ENCODE results near the gene CLEC18B.
"Not testable (repeated sequence)": the region's sequence is repeated elsewhere in the genome, so short reads cannot be mapped to it uniquely, and the experiment has no call there.

The CLEC18B gene

DNA sequence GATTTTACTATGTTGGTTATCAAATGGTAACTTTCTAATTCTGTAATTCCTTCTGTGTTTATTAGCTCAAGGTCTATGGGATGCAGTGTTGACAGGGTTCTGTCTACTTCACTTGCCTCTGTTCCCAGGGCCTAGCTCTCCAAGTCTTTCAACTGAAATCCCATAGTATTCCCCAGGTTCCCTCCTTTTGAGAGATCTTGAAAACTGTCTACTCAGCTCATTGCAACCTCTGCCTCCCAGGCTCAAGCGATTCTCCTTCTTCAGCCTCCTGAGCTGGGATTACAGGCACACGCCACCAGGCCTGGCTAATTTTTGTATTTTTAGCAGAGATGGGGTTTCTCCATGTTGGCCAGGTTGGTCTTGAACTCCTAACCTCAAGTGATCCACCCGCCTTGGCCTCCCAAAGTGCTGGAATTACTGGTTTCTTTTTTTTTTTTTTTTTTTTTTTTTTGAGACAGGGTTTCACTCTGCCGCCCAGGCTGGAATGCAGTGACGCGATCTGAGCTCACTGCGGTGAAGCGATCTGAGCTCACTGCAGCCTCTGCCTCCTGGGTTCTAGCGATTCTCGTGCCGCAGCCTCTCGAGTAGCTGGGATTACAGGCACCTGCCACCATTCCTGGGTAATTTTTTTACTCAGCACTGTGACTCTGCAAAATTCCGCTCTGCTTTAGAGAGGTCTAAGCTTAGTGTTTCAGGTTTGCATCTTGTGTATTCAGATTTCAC lies 22.5 kb upstream of the CLEC18B start:
- DNase-seq = not testable (repeated sequence)

DNA sequence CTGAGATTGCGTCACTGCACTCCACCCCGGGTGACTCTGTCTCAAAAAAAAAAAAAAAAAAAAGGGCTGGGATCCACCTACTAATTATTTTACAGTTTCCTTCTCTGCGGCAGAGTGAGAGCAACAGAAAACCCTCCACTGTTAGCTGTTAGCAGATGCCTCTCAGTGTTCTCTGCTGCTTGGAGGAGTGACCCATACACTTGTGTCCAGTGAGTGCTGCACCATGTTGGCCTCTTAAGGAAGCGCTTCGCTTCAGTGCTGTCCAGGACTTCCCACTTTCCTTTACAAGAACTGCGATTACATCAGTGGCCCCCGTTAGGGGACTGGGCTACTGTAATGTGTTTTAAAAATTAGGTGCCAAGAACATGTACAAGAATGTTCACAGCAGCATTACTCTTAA lies 18.4 kb upstream of the CLEC18B start:
- DNase-seq = no peak

DNA sequence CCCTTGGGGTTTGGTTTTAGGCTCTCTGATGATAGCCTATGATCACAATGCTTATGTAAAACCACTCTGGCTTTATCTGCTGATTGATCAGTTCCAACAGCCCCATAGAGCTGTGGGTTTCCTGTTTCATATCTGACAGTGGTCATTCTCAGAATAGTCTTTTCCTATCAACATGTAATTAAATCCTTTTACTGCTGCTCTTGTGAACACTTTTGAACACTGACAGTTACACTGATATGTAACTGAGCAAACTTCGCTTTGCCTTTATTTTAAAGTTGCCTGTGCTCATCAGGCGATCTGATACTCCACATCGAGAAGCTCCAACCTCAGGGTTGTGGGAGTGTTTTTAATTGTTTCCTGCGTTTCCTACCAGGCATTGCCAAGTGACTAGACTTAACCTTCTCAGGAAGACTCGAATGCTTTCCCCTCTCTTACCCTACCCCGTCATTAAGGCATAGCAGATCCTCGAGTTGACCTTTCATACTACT lies 17.3 kb upstream of the CLEC18B start:
- DNase-seq = no peak

DNA sequence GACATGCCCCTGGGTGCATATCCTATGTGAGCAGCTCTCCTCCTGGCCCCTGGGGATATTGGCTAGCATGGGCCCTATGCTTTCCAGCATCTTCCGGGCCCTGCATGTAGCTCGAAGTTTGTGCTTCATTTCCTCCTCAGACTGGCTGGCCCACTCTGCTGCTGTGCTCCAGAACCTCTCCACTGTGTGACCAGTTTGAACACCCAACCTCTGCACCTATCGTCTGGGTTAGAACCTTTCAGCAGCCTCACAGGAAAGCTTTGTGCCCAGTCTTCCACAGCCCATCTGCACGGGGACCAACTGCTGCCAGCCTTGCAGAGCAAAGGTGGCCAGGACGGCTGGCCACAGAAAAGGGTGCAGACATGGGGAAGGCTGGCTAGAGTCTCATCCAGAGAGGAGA lies 10.2 kb upstream of the CLEC18B start:
- no peak for DNase-seq

DNA sequence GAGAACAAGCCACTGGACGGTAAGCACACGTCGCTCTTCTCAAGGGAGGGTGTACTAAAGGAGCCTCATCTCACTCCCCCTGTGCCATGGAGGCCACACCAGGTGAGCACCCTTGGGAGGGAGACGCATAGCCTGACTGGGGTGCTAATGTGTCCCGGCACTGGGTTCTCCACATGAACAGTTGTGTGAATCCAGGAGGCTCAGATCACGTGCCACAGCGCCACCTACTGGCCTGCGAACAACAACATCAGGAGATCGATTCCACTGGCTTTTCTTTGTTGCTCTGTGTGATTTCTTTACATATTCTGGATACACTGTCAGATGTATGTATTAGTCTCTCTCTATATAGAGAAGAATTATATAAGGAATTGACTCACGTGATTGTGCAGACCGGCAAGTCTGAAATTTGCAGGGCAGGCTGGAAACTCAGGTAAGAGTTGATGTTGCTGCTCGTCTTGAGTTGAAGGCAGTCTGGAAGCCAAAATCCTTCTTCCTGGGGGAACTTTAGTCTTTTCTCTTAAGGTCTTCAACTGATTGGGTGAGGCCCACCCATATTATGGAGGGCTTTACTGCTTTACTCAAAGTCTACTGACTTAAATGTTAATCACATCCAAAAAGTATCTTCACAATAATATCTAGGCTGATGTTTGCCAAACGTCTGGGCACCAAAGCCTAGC lies 8.9 kb upstream of the CLEC18B start:
- DNase-seq = peak; percentile 10

DNA sequence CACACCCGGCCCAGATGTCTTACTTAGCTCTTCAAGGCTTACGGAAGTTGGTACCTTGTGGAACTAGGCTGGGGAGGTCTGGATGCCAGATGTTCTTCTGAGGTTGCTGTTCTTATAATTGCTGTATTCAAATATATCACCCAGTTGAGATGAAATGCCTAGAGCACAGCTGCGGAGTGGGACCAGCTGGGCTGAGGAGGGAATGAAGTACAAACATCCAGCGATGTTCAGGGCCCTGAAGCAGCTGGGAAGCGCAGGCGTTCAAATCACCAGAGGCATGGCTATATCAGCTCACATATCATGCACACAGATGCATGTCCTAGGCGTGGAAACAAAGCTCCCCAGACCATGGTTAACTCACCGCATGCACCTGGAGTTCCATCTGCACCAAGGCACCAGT lies 7.2 kb upstream of the CLEC18B start:
- not testable (repeated sequence) for DNase-seq

DNA sequence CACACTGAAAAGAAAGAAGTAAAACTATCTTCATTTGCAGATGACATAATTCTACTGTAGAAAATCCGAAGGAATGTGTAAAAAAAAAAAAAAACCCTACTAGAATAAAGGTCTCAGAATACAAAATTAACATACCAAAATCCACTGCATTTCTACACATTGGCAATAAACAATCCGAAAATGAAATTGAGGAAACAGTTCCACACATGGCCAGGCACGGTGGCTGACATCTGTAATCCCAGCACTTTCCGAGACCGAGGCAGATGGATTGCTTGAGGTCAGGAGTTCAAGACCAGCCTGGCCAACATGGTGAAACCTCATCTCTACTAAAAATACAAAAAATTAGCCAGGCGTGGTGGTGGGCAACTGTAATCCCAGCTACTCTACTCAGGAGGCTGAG lies 4.5 kb upstream of the CLEC18B start:
- not testable (repeated sequence) for DNase-seq

DNA sequence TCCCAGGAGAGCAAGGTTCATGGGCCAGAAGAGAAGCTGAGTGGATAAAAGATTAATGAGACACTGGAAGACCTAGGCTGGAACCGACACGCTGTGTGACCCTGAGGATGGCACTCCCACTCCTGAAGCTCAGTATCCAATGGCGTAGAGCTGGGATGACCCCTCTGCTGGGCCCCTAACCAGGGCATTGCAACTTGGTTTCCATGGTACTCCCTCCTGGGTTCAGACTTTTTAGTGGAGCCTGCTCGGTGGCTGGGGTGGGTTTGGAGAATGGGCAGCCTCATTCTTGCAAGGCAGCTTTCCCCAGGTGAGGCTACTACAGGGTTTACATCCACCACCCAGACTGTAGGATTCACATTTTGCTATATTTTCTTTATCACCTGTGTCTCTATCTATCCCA lies 2.4 kb upstream of the CLEC18B start:
- DNase-seq = not testable (repeated sequence)

DNA sequence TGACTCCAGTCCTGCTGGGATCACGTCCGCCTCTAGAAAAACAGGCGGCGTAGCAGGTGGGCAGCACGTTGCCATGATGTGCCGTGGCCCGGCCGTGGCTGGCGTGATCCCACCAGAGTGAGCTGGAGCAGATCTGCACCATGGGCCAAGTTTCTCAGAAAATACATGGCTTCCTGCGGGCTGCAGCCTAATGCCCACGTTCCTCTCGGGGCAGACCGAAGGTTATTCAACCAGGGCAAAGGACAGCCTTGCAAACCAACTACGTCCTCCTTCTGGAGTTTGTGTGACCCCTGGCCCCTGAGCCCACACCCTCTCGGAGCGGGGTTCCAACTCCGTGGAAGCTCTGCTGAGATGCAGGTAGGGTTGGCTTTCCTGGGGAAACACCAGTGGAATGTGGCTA lies 808 bp upstream of the CLEC18B start:
- not testable (repeated sequence) for DNase-seq

DNA sequence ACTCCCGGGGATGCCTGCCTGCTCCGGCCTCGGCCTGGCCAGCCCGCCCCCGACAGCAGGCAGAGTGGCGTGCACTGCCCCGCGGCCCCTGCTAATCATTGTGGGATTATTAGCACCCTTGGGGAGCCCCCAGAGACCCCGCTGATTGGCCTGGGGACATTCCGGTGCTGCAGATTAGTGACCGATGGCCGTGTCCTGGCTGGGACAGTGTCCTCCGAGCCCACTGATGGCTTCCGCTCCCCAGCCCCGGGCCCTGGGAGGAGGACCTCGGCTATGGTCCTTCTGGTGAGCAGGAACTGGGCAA lies 156 bp upstream of the CLEC18B start:
- not testable (repeated sequence) for DNase-seq

DNA sequence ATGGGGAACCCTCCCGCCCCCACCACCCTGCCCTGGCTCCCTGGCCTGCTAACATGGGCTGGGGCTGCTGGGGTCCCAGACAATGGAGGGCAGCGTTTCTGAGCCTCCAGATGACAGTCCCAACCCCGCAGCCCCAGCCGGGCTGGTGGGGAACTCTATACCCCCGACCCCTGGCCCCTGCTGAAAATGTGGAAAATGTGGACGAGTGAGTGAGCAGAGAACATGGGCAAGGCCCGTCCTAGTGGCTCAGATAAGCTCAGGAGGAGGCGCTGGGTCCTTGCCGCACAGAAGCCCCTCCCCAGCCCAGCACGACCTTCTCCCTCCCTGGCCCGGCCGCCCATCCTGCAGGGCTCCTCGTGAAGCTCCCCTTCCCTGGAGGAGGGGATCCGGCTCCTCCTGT lies 1.5 kb downstream of the CLEC18B start:
- not testable (repeated sequence) for DNase-seq

DNA sequence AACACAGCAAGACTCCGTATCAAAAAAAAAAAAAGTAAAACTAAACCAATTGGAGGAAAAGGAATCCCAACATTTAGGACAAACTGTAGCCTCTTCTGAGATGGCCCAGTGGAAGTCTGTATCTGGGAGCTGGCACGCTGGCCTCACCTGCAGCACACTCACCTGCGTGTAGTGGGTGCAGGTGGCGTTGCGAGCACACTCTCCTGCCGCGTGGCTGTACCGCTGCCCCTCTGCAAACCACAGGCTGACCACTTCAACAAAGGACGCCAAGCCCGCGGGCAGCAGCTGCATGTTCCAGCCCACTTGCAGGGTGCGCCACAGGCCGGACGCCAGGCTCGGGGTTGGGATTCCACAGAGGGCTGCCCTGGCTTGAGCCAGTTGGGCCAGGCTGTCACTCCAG lies 3.4 kb downstream of the CLEC18B start:
- not testable (repeated sequence) for DNase-seq

DNA sequence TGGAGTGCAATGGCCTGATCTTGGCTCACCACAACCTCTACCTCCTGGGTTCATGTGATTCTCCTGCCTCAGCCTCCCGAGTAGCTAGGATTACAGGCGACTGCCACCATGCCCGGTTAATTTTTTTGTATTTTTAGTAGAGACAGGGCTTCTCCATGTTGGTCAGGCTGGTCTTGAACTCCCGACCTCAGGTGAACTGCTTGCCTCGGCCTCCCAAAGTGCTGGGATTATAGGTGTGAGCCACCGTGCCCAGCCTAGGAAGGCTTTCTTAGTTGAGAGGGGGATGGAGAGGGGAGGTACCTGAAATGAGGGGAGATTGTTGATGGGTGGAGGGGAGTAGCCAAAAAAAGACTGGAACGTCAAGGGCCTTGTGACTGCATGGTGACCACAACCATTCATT lies 7.4 kb downstream of the CLEC18B start:
- not testable (repeated sequence) for DNase-seq

DNA sequence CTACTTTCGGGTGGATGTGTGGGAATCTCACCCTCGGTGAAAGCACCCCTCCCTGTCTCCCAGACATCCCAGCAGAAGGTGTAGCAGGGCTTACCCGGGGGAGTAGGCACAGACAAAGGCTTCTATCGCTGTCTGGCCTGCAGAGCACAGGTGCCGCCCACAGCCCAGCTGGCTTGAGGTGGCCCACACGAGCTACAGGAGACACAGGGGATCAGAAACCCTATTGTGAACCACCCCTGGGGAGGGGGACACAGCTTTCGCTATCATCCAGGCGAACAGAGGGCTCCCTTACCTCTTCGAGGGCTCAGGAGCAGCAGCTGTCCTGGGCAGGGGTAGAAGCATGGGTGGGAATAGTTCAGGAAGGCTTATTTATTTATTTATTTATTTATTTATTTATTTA lies 7.8 kb downstream of the CLEC18B start:
- not testable (repeated sequence) for DNase-seq

DNA sequence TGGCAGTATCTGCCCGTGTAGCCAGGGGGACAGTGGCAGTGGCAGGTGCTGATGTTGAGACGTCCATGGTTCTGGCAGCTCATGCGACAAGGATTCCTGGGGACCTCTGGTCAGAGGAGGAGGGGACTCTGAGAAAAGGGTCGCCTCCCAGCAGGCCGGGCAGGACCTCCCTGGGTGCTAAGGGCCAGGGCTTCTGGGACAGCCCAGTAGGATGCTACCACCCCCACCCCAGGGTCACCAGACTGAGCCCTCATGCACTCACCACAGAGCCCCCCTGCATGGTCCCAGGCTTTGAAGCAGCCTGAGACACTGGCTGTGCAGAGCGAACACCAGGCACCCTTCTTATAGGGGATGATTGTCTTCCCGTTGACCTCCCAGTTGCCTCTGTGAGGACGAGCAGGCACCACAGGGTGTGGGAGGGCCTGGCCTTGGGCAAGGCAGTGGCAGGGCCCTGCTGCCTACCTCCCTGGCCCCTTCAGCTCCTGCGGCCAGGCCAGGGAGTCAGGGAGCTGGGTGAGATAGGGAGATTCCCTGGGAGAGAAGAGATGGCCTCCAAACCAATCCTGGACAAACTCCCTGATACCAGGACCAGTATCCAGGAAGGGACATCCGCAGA lies 8.4 kb downstream of the CLEC18B start:
- not testable (repeated sequence) for DNase-seq

DNA sequence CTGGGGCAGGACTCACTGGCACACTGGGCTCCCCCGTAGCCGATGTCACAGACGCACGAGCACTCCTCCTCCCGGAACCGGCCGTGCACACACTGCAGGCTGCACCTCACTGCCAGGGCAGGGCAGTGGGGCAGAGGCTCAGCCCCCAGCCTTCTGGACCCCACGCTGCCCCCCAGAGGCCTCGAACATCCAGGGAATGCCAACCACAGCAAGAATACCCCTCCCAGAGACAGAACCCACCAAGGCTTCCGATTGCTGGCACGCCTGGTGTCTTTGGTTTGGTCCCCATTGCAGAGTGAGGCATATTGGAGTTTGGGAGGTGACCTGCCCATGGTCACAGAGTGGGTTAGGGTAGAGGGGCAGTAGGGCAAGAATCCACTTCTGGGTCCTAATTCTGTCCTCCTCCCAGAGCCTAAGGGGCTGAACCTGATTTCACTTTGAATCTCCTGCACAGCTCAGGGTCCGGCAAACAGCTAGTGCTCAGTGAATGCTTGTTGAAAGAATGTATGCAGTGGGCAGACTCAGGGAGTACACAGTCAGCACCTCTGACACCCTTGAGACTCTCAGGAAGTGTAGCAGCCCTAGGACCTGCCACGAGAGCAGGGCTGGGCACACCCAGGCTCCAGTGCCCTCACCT lies 9.0 kb downstream of the CLEC18B start:
- DNase-seq = not testable (repeated sequence)

DNA sequence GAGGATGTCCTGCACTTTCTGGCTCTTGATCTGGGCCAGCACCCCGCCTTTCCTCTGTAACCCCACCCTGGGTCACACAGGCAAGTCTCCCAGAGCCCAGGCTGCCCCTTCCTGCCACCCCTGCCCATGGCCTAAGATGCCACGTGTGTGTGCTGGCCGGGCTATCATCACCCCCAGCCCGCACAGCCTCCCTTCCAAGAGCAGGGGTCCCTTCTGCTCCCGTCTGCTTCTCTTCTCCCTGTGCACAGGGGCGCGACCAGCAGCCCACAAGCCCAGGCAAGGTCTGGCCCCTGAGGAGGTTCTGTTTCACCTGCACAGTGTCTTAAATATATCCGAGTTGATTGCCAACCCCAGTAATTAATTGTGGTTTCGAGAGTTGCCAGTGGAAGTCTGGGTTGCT lies 10.3 kb downstream of the CLEC18B start:
- DNase-seq = not testable (repeated sequence)

DNA sequence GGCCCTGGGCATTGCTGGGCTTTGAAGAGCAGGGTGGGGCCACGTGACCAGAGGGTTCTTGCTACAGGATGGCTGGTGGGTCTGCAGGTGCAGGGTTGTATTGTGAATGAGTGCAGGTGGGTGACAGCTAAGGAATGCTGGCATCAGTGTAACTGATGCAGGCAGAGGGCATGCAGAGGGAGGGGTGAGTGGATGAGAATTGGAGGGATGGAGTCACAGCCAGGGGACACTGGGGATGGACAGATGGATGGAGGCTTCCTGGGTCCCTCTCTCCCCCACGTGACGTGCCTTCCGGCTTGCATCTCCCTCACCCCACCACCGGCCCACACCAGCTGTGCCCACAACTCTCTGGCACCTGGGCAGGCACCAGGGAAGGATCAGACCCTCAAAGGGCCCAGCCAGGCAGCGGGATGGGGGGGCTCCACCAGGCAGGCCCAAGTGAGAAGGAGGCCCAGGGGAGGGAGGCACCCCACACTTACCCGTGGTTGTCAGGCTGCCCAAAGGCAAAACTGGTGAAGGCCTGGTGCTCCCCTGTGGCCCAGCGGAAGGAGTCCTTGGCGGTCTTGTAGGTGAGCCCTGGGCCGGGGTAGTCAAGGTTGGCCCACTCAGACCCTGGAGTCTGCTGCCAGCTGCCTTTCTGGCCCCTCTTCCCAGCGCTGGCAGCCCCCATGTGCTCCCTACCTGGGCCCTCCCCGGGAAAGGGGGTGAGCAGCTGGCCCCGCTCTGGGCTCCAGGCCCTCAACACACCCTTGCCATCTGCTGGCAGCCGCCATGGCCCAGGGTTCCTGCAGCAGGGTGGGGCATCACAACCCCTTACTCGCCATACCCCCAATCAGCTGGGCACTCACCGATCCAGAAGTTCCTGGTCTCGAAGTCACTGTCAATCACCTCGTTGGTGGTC lies 11.0 kb downstream of the CLEC18B start:
- not testable (repeated sequence) for DNase-seq

DNA sequence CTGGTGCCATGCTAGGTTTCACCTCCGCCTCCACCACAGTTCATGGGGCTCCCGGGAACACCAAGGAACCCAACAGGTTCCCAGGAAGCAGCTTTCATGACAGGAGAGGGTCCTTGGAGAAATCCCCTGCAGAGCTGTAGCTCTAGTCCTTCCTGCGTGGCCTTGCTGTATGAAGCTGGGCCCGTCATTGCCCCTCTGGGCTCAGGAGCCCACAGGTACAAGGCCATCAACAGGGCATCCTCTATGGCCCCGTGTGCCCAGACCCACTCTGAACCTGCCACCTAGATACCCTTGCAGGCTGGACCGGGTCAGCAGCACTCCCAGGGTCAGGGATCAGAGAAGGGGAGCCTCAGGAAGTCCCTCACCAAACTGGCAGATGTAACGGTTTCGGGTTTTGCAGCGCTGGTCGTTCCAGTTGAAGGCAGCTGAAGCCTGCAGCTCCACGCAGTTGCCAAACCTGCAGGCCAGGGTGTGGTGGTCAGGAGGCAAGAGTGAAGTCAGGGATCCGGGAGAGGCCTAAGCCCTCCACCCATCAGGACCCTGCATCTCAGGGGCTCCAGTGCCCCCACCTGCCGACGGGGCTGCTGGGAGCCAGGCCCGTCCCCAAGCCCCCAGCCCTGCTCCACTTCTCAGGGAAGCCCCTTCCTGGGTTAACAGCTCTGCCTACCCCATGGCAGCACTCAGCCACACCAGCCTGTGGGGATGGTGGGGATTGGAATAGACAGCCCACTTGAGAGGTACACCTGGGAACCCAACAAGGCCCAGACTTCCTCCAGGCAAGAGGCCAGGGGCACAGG lies 11.9 kb downstream of the CLEC18B start:
- not testable (repeated sequence) for DNase-seq

DNA sequence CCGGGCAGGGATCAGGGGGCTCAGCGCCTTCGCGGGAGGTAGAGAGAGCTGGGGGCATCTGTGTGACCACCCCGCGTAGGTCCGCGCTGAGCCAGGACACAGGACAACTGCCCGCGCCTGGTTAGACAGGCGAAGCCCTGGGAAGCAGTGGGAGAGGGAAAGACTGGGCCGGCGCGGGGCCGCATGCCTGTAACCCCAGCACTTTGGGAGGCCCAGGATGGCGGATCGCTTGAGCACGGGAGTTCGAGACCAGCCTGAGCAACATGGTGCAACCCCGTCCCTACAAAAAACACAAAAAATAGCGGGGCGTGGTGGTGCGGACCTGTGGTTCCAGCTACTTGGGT lies 13.9 kb downstream of the CLEC18B start:
- not testable (repeated sequence) for DNase-seq

DNA sequence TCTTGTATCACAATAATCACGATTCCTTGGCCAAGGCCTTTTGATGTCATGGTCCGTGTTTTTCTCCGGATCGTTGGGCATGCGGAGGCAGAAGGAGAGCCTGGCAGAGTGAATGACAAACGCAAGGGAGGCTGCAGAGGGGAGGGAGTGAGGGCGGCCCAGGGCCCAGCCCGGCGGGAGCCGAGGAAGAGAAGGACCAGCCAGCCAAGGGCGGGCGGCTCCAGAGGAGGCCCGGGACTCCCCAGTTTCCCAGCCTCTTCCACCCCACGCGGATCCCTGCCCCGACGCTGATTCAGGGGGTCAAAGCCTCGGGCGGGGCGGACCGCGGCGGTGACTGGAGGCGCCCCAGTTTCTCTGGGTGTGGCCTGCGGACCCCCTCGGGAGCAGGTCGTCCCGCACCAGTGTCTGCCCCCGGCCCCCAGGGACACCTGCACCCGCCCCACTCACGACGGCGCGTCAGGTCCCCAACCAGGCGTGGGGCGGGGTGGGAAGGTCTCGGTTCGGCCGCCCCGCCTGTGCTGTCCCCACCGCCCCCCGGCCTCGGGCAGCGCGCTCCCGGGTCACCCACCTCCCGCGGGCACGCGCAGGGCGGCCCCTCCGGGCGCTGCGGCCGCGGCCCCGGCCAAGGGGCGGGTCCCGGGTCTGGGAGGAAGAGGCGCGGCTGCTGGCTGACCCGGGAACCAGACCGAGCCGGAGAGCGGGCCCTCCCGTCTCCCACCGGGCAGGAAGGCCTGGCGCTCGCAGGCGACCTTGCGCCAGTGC lies 14.5 kb downstream of the CLEC18B start:
- DNase-seq = not testable (repeated sequence)
